Gastroesophageal sphincter (tissue), 3 donors: ENCODE data around the gene FAHD2A.

ENCODE experiments used
- EP300 ChIP-seq: sonication (generic); formaldehyde crosslinking; IDR thresholded peaks from one replicate; pipeline ENCODE4 v1.6.1; 2017; ENCODE audit warnings: antibody characterized with exemption, mild to moderate bottlenecking
- POLR2A ChIP-seq, 2 donors: fragments of 450-650 bp; IDR thresholded peaks; one replicate each; pipeline ENCODE4 v1.6.1; 2017; ENCODE audit warnings: antibody characterized with exemption in 2 of 2, mild to moderate bottlenecking in 2 of 2, moderate library complexity in 1 of 2
- TF ChIP-seq, protein P1 (sequence below), 4 experiments: fragments of 200-600 bp in 2 of 4; fragments of 450-650 bp in 2 of 4; sonication (generic) in 1 of 4; IDR thresholded peaks; one replicate each; pipeline ENCODE4 v1.5.1; 2017 to 2019; ENCODE audit warnings: antibody characterized with exemption in 4 of 4, mild to moderate bottlenecking in 2 of 4, moderate library complexity in 2 of 4

DNA sequence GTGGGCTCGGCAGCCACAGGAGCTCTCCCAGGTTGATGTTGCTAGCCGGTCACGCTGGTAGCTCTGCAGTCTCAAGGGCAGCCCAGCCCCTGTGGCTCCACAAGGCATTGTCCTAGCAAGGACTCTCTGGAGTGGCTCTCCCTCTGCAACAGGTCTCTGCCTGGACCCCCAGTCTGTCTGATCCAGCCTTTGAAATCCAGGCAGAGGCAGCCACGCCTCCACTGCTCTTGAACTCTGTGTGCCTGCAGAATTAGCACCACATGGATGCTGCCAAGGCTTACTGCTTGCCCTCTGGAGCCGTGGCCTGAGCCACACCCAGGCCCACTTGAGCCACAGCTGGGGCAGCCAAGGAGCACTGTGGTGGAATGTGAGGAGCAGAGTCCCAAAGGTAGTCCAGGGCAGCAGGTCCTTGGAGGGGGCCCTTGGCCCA lies 43.0 kb upstream of the FAHD2A start:
- TF ChIP-seq EP300 (no peak), POLR2A (IDR thresholded peaks at IDR 0.05) (no peak)
- TF ChIP-seq, protein P1, sequence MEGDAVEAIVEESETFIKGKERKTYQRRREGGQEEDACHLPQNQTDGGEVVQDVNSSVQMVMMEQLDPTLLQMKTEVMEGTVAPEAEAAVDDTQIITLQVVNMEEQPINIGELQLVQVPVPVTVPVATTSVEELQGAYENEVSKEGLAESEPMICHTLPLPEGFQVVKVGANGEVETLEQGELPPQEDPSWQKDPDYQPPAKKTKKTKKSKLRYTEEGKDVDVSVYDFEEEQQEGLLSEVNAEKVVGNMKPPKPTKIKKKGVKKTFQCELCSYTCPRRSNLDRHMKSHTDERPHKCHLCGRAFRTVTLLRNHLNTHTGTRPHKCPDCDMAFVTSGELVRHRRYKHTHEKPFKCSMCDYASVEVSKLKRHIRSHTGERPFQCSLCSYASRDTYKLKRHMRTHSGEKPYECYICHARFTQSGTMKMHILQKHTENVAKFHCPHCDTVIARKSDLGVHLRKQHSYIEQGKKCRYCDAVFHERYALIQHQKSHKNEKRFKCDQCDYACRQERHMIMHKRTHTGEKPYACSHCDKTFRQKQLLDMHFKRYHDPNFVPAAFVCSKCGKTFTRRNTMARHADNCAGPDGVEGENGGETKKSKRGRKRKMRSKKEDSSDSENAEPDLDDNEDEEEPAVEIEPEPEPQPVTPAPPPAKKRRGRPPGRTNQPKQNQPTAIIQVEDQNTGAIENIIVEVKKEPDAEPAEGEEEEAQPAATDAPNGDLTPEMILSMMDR (IDR thresholded peaks at IDR 0.05), result no peak
